H1 (cell line): ENCODE results near the gene RNF43.

ENCODE experiments used
- BACH1 ChIP-seq: IDR thresholded peaks from 2 replicates; pipeline ENCODE4 v1.6.1; 2012; ENCODE audit warnings: low read length, improper control_type of control experiment
- CBX5 ChIP-seq: fragments of 300-800, 300-1000 bp; sonication (generic); IDR thresholded peaks from 2 replicates; pipeline ENCODE4 v1.7.1; 2016; ENCODE audit warnings: antibody characterized with exemption, low read length, low read depth
- EGR1 ChIP-seq: IDR thresholded peaks from 2 replicates; pipeline ENCODE4 v1.6.1; 2011; ENCODE audit warnings: low read depth, low read length, borderline replicate concordance
- EZH2 ChIP-seq: fragments of 200-600 bp; sonication (generic); IDR thresholded peaks from 2 replicates; pipeline ENCODE4 v1.7.1; 2012; ENCODE audit warnings: low read depth, mild to moderate bottlenecking, moderate library complexity, low read length, inconsistent platforms; ENCODE audit not compliant: severe bottlenecking
- JUN ChIP-seq: IDR thresholded peaks from 2 replicates; pipeline ENCODE4 v1.6.1; 2011; ENCODE audit warnings: low read depth, mild to moderate bottlenecking, improper control_type of control experiment, low read length
- POLR2A ChIP-seq, 2 experiments: IDR thresholded peaks; 1 replicate in 1 of 2; 2 replicates in 1 of 2; pipeline ENCODE4 v1.6.1; 2011; ENCODE audit warnings: low read depth in 2 of 2, low read length in 2 of 2, mild to moderate bottlenecking in 2 of 2; ENCODE audit errors: control extremely low read depth in 1 of 2
- POLR2AphosphoS5 ChIP-seq: IDR thresholded peaks from 2 replicates; pipeline ENCODE4 v1.6.1; 2011; ENCODE audit warnings: low read depth, low read length
- RFX5 ChIP-seq: IDR thresholded peaks from 2 replicates; pipeline ENCODE4 v1.6.1; 2011; ENCODE audit warnings: low read depth, low read length, improper control_type of control experiment, borderline replicate concordance
- SUZ12 ChIP-seq: fragments of 200-600 bp; sonication (generic); IDR thresholded peaks from 2 replicates; pipeline ENCODE4 v1.6.1; 2012; ENCODE audit warnings: mild to moderate bottlenecking, inconsistent platforms, low read length, moderate library complexity, mixed read lengths
- TAF1 ChIP-seq: IDR thresholded peaks from 2 replicates; pipeline ENCODE4 v1.6.1; 2011; ENCODE audit warnings: mild to moderate bottlenecking, low read depth, low read length
- TF ChIP-seq, protein P1 (sequence below), 3 experiments: IDR thresholded peaks; 1 replicate in 2 of 3; 2 replicates in 1 of 3; pipeline versions ENCODE4 v1.5.1 to v1.6.1; 2011; ENCODE audit warnings: low read length in 3 of 3, mild to moderate bottlenecking in 3 of 3, inconsistent platforms in 2 of 3, low read depth in 1 of 3, moderate library complexity in 1 of 3; ENCODE audit not compliant: insufficient read depth in 1 of 3; ENCODE audit errors: control extremely low read depth in 1 of 3

DNA sequence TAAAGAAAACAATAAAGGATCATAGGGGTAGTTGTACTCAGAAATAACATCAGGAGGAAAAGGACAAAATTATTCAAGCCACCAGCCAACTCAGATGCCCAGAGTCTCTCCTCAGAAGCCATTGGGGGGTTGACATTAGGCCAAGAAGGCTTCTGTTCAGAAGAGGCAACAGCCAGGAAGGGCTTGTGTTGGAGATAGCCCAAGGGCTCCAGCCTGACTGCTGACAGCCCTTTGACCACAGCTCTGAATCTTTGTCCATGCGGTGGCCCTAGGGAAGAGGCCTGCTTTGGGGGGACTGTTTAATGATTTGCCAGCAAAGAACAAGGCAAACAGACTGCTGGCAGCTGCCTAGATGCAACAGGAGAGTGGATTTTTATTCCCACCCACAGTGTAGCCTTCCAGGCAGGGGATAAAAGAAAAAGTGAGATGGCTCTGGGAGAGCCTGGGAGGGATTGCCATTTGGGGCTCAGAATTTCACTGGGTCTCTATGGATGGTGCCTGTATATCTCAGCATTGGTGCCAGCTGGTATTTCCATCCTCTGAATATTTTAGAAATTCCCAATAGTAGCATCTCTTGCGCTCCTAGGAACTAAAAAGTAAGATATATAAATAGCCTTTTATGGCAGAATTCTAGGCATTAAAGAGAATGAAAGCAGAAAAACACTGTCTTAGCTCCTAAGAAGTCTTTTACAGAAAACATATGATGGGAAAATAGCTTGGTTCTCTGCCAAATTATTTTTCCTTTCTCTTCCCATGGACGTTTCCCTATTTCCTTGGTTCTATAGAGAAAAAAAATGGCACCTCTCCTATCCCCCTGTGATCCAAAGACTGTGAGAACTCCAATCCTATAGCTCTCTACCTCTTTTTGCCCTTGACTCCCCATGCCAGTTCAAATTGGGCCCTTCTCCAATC is 36.0 kb downstream of the RNF43 start:
- TF ChIP-seq, protein P1, sequence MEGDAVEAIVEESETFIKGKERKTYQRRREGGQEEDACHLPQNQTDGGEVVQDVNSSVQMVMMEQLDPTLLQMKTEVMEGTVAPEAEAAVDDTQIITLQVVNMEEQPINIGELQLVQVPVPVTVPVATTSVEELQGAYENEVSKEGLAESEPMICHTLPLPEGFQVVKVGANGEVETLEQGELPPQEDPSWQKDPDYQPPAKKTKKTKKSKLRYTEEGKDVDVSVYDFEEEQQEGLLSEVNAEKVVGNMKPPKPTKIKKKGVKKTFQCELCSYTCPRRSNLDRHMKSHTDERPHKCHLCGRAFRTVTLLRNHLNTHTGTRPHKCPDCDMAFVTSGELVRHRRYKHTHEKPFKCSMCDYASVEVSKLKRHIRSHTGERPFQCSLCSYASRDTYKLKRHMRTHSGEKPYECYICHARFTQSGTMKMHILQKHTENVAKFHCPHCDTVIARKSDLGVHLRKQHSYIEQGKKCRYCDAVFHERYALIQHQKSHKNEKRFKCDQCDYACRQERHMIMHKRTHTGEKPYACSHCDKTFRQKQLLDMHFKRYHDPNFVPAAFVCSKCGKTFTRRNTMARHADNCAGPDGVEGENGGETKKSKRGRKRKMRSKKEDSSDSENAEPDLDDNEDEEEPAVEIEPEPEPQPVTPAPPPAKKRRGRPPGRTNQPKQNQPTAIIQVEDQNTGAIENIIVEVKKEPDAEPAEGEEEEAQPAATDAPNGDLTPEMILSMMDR (IDR thresholded peaks at IDR 0.05; ENCODE audit: control extremely low read depth in 1 of 3, insufficient read depth in 1 of 3, low read depth in 1 of 3, low read length in 3 of 3), result no peak
- TF ChIP-seq POLR2AphosphoS5, result no peak
- TF ChIP-seq BACH1, result no peak
- no peak for TF ChIP-seq EZH2
- no peak for TF ChIP-seq RFX5
- no peak for TF ChIP-seq CBX5
- TF ChIP-seq SUZ12, result no peak
- TF ChIP-seq JUN, result no peak
- TF ChIP-seq TAF1, result no peak
- TF ChIP-seq POLR2A (IDR thresholded peaks at IDR 0.05; ENCODE audit: control extremely low read depth in 1 of 2, low read depth in 2 of 2, low read length in 2 of 2), result no peak
- no peak for TF ChIP-seq EGR1
